MG63 (cell line): ENCODE data around the gene SLCO4A1. TPM values are rescaled to one million over a fixed set of nuclear protein-coding genes. Genes with fewer than 3 reads are reported as not detected.

ENCODE experiments used
- DNase-seq: peaks from one replicate; pipeline ENCODE4 v3.0.0-alpha.2; 2020
- H3K27me3 ChIP-seq: fragments of 250-450 bp; sonication (Bioruptor Pico); 2 replicates; pipeline ENCODE4 v1.5.1; 2020; ENCODE audit warnings: mild to moderate bottlenecking, moderate library complexity
- H3K36me3 ChIP-seq: fragments of 250-450 bp; sonication (Bioruptor Pico); 2 replicates; pipeline ENCODE4 v1.5.1; 2020; ENCODE audit warnings: mild to moderate bottlenecking, moderate library complexity
- H3K4me3 ChIP-seq: fragments of 250-450 bp; sonication (Bioruptor Pico); 2 replicates; pipeline ENCODE4 v1.5.1; 2020; ENCODE audit warnings: mild to moderate bottlenecking, moderate library complexity
- H3K9me3 ChIP-seq: fragments of 250-450 bp; sonication (Bioruptor Pico); 2 replicates; pipeline ENCODE4 v1.5.1; 2020; ENCODE audit warnings: mild to moderate bottlenecking, moderate library complexity
- total RNA-seq: library from RNA; depleted of rRNA; stranded (reverse); fragments of >200 nt; shearing (Covaris generic); gene quantifications from 2 replicates; pipeline ENCODE4 v1.2.3, GENCODE V29; 2014; ENCODE audit warnings: low replicate concordance

SLCO4A1 gene
- total RNA-seq, 1 experiment from 2014 or later, result 23.0 TPM

GRCh38 chr20:62627901-62628612, 14.2 kb upstream of the SLCO4A1 start:
- Histone ChIP-seq H3K4me3 (no peak overlapping the region), H3K36me3 (no peaks in the 10 kb centered on the region), H3K9me3 (no peaks in the 10 kb centered on the region), H3K27me3 (no peaks in the 10 kb centered on the region)
- peak; percentile 91 for DNase-seq

GRCh38 chr20:62628691-62629090, 13.6 kb upstream of the SLCO4A1 start:
- no peaks in the 10 kb centered on the region for H3K9me3 ChIP-seq
- H3K4me3 ChIP-seq, result no peak overlapping the region
- DNase-seq, result peak; percentile 82
- no peaks in the 10 kb centered on the region for H3K36me3 ChIP-seq
- H3K27me3 ChIP-seq, result no peaks in the 10 kb centered on the region

DNA sequence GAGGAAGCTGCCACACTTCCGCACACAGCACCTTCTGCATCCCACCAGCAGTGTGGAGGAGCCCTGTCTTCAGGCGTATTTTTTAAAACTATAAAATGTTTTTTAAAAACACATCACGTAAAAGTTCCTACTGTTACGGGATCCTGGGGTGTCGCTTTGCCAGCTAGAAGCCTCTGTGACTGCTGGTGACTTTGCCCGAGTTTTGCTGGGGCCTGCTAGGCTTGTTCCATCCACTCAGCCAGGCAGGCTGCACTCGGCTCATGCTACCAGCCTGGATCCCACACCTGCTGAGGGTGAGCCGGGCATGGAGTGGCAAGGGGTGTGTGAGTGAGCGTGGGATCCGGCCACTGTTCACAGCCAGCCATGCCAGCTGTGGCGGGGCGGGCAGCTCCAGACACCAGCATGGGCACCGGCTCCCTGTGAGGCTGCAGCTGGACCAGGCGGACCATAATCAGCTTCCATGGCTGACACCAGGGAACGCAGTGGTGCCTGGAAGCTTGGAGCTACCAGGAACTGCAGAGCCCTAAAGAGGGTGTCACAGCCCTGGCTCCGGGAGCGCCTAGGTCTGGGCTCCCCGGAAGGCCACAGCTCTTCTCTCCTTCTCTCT, 12.3 kb upstream of the SLCO4A1 start:
- Histone ChIP-seq H3K9me3 (no peaks in the 10 kb centered on the region), H3K4me3 (no peak overlapping the region), H3K27me3 (no peaks in the 10 kb centered on the region), H3K36me3 (no peaks in the 10 kb centered on the region)
- no peak for DNase-seq

GRCh38 chr20:62631336-62632308, 10.7 kb upstream of the SLCO4A1 start:
- Histone ChIP-seq H3K9me3 (no peaks in the 10 kb centered on the region), H3K27me3 (no peaks in the 10 kb centered on the region), H3K36me3 (no peaks in the 10 kb centered on the region), H3K4me3 (no peak overlapping the region)
- DNase-seq, result no peak

DNA sequence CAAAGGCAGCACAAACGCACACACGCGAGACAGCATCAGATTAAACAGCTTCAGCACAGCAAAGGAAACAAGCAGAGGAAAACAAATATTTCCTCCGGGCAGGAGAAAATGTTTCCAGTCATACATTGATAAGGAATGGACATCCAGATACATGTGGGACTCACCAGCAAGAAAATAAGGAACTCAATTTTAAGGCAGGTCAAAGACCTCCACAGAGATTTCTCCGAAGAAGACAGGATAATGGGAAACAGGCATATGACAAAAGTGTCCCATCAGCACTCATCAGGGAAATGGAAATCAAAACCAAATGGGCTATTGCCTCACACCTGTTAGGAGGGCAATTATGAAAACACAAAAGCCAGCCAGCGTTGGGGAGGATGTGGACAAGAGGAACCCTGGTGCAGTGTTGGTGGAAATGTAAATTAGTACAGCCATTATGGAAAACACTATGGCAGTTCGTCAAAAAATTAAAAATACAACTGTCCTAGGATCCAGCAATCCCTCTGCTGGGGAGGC, 9.7 kb upstream of the SLCO4A1 start:
- Histone ChIP-seq H3K4me3 (no peak overlapping the region), H3K9me3 (no peaks in the 10 kb centered on the region), H3K27me3 (no peaks in the 10 kb centered on the region), H3K36me3 (no peaks in the 10 kb centered on the region)
- no peak for DNase-seq

DNA sequence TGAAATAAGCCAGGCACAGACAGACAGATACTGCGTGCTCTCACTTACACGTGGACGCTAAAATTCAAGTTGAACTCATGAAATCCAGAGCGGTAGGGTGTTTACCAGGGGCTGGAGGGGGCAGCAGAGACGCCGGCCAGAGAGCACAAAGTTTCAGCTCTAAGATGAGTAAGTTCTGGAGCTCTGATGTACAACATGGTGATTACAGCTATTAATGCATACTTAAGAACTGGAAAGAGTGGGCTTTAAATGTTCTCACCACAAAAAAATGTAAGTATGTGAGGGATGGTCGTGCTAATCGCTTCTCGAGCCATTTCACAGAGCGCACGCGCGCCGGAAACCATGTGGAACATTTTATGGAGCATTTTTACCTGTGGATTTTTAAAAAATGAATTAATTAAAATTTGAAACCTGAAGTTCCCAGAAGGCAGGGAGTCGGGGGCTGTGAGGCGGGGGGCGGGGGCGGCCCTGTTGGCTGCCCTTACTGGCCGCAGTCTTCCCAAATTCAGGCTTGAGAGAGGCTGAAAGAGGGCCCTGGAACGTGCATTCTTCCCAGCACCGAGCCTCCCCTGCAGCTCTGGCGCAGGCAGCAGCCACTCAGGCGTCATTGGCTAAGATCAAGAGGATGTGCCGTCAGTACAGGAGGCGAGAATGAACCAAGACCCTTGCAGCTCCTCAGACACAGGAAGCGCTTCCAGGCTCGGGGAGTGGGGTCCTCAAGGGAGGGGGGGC, 8.5 kb upstream of the SLCO4A1 start:
- Histone ChIP-seq H3K9me3 (no peaks in the 10 kb centered on the region), H3K36me3 (no peaks in the 10 kb centered on the region), H3K4me3 (no peak overlapping the region), H3K27me3 (no peaks in the 10 kb centered on the region)
- DNase-seq, result no peak

- no peaks in the 10 kb centered on the region for H3K36me3 ChIP-seq
- no peaks in the 10 kb centered on the region for H3K9me3 ChIP-seq
- no peak overlapping the region for H3K4me3 ChIP-seq
- no peaks in the 10 kb centered on the region; the same call in 1 of the 2 replicates for H3K27me3 ChIP-seq
- no peak for DNase-seq
Measured at GRCh38 chr20:62634330-62634967, 7.9 kb upstream of the SLCO4A1 start.

DNA sequence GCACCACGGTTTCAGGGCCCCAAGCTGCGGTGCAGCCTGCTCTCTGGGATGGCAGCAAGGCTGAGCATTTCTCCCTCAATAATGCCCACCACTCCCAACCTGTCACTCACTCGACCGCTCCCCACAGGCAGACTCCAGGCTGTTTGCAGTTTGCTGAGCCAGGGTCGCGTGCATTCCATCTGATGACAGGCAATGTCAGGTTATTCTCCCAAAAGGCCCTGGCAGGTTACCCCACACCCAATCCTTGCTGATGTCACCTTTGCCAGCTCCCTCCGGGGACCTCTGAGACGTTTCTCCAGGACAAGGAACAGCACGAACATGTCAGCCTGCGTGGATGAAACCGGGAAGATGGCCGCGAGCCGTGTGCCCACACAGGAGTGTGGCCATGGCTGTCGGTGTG, 7.1 kb upstream of the SLCO4A1 start:
- H3K27me3 ChIP-seq, result no peaks in the 10 kb centered on the region; the same call in 1 of the 2 replicates
- DNase-seq, result no peak
- no peaks in the 10 kb centered on the region for H3K9me3 ChIP-seq
- no peak overlapping the region for H3K4me3 ChIP-seq
- H3K36me3 ChIP-seq, result no peaks in the 10 kb centered on the region

GRCh38 chr20:62635852-62636251, 6.5 kb upstream of the SLCO4A1 start:
- no peaks in the 10 kb centered on the region; the same call in 1 of the 2 replicates for H3K27me3 ChIP-seq
- no peaks in the 10 kb centered on the region for H3K9me3 ChIP-seq
- H3K4me3 ChIP-seq, result no peak overlapping the region
- no peak for DNase-seq
- H3K36me3 ChIP-seq, result no peaks in the 10 kb centered on the region

DNA sequence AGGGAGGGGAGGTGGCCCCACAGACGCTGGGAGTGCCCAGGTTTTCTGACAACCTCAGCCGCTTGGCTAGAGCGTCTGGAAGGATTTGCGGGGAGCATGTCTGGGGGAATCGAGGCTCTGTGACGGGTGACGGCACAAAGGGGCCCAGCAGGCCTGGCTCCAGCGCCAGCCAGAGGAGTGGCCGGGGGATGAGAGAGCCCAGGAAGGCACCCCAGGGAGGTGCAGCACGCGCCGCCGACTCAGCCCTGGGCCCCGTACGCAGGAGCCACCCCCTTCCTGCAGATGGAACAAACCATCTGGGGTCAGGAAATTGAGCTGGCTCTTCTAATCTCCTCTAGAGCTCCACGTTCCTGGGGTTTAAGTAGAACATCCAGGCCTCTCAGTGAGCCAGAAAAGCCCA, 5.9 kb upstream of the SLCO4A1 start:
- Histone ChIP-seq H3K4me3 (no peak overlapping the region), H3K9me3 (no peaks in the 10 kb centered on the region), H3K36me3 (no peaks in the 10 kb centered on the region), H3K27me3 (no peaks in the 10 kb centered on the region; the same call in 1 of the 2 replicates)
- DNase-seq, result no peak

DNA sequence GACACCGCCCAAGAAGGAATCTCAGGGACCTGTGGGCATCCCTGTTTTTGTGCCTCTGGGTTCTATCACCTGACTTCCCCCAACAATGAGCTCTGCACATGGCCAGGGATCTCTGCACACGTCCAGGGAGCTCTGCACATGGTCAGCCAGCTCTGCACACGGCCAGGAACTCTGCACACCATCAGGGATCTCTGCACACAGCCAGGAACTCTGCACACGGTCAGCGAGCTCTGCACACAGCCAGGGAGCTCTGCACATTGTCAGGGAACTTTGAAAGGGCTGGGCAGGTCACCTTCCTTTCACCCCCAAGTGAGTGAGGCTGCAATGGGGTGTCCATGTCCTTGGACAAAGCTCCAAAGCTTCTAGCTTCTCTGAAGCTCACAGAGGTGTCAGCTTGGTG, 5.2 kb upstream of the SLCO4A1 start:
- no peaks in the 10 kb centered on the region for H3K9me3 ChIP-seq
- DNase-seq, result no peak
- no peak overlapping the region for H3K4me3 ChIP-seq
- H3K36me3 ChIP-seq, result no peaks in the 10 kb centered on the region
- no peaks in the 10 kb centered on the region; the same call in 1 of the 2 replicates for H3K27me3 ChIP-seq

DNA sequence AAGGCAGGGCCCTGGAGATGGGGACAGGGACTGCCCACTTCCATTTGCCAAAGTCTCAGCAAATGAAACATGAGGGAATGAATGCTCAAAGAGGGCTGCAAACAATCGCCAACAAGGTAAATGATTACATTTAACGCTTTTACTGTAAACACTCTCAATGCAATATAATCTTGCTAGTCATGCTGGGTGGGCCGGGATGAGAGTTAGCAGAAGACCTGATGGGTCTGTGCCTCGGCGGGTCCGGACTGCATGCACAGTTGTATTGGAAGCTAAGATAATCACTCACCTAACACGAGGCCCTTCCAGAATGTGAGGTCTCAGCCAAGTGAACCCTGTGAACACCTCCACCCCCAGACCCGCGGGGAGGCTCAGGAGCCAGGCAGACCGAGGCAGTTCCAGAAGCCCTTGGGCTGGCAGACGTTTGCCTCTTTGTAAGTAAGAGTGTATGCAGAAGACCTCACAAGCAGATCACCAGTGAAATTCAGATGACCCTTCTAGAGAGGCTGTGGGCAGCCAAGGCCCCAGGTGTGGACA, 4.7 kb upstream of the SLCO4A1 start:
- H3K4me3 ChIP-seq, result no peak overlapping the region
- no peaks in the 10 kb centered on the region for H3K36me3 ChIP-seq
- no peaks in the 10 kb centered on the region; the same call in 1 of the 2 replicates for H3K27me3 ChIP-seq
- no peaks in the 10 kb centered on the region for H3K9me3 ChIP-seq
- DNase-seq, result no peak

GRCh38 chr20:62638055-62638570, 4.2 kb upstream of the SLCO4A1 start:
- DNase-seq, result no peak
- H3K9me3 ChIP-seq, result no peaks in the 10 kb centered on the region
- no peaks in the 10 kb centered on the region; the same call in 1 of the 2 replicates for H3K27me3 ChIP-seq

GRCh38 chr20:62638679-62639406, 3.5 kb upstream of the SLCO4A1 start:
- Histone ChIP-seq H3K27me3 (no peaks in the 10 kb centered on the region; the same call in 1 of the 2 replicates), H3K36me3 (peaks cover 3% of the 10 kb centered on the region), H3K9me3 (no peaks in the 10 kb centered on the region), H3K4me3 (no peak overlapping the region)
- no peak for DNase-seq

More at GRCh38 chr20:62638055-62638570, 4.2 kb upstream of the SLCO4A1 start:
- H3K4me3 ChIP-seq, result no peak overlapping the region
- no peaks in the 10 kb centered on the region for H3K36me3 ChIP-seq

DNA sequence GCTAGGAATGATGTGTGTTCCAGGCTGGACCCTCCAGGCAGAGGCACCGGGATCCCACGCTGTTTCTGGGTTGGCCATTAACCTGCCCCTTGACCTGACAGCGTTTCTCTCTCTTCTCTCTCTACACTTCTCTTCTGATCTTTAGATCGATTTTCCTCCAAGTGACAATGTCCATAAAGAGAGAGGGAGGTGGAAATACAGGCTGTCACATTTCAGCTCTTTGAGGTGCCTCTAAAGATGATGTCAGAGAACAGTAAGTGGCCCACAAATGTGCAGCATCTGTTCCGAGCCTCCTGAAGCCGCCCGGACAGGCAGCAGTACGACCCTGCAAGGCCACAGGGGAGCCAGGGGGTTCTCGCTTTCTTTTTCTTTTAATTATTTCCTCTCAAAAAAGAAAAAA, 2.5 kb upstream of the SLCO4A1 start:
- Histone ChIP-seq H3K9me3 (no peaks in the 10 kb centered on the region), H3K36me3 (peaks cover 9% of the 10 kb centered on the region), H3K4me3 (no peak overlapping the region), H3K27me3 (no peaks in the 10 kb centered on the region; the same call in 1 of the 2 replicates)
- DNase-seq, result no peak
